IPS DF 4.7 (cell line): ENCODE measurements around the gene TRIM34.
"Not testable (repeated sequence)": the region's sequence is repeated elsewhere in the genome, so short reads cannot be mapped to it uniquely, and the experiment has no call there.

ENCODE experiments used
- DNase-seq: peaks from one replicate; pipeline ENCODE4 v3.0.0-alpha.2; 2013; ENCODE audit warnings: low spot score; ENCODE audit errors: extremely low read depth

Gene TRIM34, protein sequence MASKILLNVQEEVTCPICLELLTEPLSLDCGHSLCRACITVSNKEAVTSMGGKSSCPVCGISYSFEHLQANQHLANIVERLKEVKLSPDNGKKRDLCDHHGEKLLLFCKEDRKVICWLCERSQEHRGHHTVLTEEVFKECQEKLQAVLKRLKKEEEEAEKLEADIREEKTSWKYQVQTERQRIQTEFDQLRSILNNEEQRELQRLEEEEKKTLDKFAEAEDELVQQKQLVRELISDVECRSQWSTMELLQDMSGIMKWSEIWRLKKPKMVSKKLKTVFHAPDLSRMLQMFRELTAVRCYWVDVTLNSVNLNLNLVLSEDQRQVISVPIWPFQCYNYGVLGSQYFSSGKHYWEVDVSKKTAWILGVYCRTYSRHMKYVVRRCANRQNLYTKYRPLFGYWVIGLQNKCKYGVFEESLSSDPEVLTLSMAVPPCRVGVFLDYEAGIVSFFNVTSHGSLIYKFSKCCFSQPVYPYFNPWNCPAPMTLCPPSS

DNA sequence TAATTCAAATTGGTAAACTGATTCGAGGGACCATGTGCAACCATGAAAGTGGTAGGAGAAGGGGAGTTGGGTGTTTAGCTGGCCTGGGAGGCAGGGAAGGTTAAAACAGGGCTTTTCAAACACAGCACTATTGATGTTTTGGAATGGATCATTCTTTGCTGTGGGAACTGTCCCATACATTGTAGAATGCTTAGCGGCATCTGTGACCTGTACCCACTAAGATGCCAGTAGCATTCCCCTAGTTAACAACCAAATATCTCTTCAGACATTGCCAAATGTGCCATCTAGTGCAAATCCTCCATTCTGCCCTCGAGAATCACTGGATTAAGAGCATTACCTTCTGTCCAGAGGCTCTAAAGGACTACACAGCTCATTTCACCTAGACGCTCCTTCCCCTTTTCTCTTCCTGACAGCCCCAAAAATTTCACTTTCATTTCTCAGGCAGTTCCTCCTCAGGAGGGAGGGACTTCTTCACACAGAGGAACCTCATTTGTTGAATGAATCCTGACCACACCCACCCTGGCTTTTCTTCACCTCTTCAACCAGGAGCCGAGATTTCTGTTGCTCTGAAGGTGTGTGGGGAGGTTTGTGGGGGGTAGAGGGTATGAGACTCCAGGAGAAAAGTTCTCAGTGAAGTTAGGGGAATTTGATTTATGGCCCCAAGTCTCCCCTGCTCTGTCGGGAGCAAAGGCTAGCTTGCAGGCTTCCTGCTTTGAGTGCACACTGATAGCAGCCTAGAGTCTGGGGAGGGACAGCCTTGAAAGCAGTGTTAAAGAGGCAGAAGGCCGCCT is at the start of gene TRIM34:
TRIM34 (plus strand) TSS at position 513 of the 791 bp plus-strand sequence. CDS start 7,331 bp downstream, outside the sequence.
- DNase-seq: peak; percentile 60

DNA sequence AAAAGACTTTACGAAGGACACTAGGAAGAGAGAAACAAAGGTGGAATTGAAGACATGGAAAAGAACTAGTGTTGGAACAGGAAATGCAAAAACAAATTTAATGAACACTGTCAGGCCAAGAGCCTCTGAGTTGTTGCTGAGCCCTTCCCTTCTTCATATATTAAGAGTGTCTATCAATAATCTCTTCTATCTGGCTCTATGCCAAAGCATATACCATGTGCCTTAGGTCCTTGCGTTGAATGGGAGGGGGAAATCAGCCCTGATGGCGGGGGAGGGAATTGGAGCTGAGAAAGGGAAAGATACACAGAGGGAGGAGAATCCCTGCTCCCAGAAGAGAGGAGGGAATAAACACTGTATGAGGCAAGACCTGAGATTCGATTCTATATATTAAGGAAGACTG is 49.6 kb upstream of the TRIM34 start:
- DNase-seq: no peak

DNA sequence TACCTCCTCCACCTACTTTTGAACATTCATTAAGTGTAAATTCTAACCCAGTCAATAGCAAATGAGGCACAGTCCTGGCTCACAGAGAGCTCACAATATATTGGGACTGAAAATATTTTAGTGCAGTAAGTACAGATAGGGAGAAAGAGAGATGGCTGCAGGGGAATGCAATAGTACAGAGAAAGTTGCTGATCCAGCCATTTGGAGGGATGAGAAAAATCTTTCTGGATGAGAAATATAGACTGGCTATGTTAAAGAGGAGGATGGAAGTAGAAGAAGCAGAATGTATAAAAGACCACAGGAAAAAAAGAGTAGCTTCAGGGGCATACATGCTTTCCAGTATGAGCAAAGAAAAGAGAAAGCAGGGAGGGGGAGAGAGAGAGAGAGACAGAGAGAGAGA is 47.7 kb upstream of the TRIM34 start:
- DNase-seq: no peak

DNA sequence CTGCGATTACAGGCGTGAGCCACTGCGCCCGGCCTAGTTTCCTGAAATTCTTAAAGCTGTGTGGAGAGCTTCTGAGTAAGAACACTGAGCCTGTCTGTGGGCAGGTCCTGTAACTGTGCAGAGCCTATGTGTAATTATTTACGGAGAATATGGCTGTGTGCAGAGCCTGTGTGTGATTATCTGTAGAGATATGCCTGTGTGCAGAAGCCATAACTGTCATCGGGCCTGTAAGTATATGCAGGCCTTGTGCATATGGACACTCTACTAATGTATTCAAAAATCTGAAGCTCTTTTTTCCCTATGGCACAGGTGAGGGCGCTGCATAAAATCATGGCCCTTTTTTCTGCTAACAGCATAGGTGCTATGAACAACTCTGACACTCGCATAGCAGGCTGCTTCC is 44.2 kb upstream of the TRIM34 start, which contains the start of gene OR52B6:
OR52B6 (plus strand) TSS at position 301 of the 400 bp plus-strand sequence; CDS start at position 301, 0 bp downstream.
- no peak for DNase-seq

DNA sequence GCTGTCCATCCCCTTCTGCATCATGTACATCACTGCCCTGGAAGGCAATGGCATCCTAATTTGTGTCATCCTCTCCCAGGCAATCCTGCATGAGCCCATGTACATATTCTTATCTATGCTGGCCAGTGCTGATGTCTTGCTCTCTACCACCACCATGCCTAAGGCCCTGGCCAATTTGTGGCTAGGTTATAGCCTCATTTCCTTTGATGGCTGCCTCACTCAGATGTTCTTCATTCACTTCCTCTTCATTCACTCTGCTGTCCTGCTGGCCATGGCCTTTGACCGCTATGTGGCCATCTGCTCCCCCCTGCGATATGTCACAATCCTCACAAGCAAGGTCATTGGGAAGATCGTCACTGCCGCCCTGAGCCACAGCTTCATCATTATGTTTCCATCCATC is 43.8 kb upstream of the TRIM34 start:
- no peak for DNase-seq

DNA sequence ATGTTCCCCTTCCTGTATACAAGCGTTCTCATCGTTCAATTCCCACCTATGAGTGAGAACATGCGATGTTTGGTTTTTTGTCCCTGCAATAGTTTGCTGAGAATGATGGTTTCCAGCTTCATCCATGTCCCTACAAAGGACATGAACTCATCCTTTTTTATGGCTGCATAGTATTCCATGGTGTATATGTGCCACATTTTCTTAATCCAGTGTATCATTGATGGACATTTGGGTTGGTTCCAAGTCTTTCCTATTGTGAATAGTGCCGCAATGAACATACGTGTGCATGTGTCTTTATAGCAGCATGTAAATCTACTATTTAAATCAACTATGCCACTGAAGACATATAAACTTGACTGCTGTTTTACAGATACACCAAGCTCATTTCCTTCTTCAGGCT is 40.3 kb upstream of the TRIM34 start:
- not testable (repeated sequence) for DNase-seq

DNA sequence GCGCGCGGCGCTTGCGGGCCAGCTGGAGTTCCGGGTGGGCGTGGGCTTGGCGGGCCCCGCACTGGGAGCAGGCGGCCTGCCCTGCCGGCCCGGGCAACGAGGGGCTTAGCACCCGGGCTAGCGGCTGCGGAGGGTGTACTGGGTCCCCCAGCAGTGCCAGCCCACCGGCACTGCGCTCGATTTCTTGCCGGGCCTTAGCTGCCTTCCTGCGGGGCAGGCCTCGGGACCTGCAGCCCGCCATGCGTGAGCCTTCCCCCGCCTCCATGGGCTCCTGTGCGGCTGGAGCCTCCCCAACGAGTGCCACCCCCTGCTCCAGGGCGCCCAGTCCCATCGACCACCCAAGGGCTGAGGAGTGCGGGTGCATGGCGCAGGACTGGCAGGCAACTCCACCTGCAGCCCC is 34.9 kb upstream of the TRIM34 start:
- DNase-seq: not testable (repeated sequence)

DNA sequence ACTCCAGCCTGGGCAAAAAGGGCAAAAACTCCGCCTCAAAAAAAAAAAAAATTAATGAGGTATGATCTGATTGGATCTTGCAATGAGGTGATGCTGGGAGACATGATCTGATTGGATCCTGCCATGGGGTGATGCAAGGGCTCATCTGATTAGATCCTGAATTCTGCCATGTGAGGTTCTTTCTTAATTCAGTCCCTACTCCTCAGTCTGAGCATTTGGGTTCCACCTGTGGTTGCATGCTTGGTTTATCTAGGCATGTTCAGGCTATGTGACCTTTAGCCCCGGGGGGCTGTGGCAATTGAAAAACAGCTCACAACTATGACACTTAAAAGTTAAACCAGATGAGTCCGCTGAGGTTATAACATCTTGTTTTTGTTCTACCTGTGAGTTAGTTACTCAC is 33.2 kb upstream of the TRIM34 start:
- DNase-seq: no peak

DNA sequence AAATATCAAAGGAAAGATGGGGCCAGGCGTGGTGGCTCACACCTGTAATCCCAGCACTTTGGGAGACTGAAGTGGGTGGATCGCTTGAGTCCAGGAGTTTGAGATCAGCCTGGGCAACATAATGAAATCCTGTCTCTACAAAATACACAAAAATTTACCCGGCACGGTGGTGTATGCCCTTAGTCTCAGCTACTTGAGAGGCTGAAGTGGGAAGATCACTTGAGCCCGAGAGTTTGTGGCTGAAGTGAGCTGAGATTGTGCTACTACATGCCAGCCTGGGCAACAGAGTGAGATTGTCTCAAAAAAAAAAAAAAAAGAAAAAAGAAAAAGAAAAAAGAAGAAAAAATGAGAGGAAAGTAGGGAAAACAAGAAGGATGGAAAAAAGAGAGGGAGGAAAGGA is 32.2 kb upstream of the TRIM34 start:
- no peak for DNase-seq

DNA sequence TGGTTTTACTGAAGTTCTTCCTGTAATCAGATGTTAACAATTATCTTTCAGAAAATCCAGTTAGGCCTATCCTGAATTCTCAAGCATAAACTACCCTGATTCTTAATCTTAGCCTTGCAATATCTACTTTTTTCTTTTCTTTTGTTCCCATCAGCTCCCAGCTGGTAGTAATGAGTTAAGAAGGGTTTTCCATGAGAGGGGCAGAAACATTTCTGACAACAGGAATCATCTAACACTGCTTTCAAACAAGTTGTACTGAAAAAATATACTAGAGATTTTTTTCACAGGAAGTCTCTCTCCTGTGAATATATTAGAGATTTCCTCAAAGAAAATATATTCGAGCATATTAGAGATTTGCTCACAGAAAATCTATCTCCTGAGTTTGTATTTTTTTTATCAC is 31.7 kb upstream of the TRIM34 start:
- DNase-seq: no peak

DNA sequence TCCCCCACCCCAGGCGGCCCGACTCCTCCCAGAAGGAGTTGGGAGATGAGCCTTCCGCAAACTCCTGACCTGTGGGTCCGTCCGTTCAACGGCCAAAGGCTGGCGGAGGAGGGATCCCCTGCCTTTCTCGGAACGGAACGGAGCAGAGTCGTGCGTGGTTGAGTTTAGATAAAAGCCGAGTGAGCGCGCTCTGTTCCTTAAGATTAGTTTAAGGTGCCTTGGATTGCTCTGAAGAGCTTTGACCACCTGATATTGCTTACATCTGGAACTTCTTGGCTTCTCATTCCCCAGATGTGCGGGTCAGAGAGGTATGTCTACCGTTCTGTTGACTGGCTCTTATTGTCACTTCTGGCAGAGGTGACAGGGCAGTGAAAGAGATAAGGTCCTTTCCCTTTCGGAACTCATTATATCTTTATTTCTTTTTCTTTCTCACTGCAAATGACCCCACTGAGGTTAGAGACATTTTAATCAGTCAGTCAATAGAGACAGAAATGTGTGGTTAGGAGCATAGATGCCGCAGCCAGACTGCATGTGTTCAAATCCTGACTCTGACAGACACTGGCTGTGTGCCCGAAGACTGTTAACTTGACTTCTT is 28.1 kb upstream of the TRIM34 start, which contains the start of gene TRIM6:
TRIM6 (plus strand) TSS at position 31 of the 595 bp plus-strand sequence; CDS start at position 292, 261 bp downstream.
- DNase-seq: no peak

DNA sequence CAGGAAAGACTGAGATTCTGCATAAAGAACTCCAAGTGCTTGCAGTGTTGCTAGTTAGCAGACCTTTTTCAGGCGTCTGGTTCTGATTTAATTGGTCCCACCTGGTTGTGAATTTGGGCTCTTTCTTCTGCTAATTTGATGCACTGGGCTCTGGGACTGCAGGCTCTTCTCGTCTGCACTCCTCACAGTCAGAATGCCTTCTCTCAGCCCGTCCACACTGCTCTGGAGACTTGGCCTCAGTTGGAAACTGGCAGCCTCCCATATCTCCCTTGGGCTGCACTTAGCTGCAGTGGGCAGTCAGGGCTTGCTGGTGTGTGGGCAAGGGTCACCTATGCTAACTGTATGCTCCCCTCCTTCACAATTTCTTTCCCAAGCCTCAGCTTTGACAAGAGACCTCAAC is 26.8 kb upstream of the TRIM34 start:
- no peak for DNase-seq

DNA sequence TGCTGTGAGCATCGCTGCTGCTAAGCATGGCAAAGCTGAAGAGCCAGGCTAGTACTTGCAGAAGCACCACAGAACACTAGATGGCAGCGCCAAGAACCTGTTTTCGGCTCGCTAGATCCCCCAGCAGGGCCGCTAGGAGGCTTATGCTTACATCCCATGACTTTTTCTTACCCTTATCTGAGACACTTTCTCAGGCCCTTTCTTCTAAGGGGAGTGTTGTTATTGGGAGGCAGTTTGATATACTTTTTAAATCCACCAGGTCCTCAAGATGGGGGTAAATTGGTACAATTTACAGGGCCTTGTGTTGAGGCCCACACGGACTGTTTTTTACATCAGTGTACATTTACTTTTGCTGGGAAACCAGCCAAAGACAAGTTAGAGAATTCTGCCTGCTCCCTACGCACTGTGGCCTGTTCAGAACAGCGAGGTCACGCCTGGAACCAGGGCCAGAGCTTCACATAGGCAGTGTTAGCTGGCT is 24.4 kb upstream of the TRIM34 start:
- DNase-seq: peak; percentile 68

DNA sequence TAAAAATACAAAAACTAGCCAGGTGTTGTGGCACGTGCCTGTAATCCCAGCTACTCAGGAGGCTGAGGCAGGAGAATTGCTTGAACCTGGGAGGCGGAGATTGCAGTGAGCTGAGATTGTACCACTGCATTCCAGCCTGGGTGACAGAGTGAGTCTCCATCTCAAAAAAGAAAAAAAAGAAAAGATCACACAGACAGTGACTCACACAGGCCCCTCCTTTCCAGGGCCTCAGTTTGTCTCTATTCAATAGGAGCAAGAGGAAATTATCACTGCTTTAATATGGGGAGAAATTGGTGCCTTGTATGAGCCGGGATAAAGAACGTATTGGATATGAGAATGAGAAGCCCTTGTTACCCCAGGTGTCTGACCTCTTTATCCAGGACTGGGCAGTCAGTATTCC is 22.0 kb upstream of the TRIM34 start:
- not testable (repeated sequence) for DNase-seq

DNA sequence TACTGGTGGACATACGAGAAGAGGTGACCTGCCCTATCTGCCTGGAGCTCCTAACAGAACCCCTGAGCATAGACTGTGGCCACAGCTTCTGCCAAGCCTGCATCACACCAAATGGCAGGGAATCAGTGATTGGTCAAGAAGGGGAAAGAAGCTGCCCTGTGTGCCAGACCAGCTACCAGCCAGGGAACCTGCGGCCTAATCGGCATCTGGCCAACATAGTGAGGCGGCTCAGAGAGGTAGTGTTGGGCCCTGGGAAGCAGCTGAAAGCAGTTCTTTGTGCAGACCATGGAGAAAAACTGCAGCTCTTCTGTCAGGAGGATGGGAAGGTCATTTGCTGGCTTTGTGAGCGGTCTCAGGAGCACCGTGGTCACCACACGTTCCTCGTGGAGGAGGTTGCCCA is 21.5 kb upstream of the TRIM34 start:
- DNase-seq: no peak

DNA sequence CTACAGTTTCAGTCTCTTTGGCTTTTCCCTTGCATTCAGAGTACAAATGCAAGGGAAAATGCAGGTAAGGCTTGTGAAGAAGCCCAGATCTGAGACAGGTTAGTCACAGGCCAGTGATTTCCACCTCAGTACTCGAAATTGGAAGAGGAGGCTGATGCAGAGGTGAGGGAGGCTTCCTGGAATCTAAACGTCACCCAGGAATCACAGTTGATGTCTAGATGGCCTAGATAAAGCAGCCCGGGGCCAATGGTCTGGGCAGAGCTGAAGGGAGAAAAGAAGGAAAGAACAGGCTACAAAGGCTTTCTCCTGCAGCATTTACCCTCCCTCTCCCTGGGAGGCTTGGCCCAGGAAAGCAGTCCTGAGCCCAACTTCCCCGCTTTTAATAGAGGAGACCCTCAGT is 19.9 kb upstream of the TRIM34 start:
- no peak for DNase-seq

DNA sequence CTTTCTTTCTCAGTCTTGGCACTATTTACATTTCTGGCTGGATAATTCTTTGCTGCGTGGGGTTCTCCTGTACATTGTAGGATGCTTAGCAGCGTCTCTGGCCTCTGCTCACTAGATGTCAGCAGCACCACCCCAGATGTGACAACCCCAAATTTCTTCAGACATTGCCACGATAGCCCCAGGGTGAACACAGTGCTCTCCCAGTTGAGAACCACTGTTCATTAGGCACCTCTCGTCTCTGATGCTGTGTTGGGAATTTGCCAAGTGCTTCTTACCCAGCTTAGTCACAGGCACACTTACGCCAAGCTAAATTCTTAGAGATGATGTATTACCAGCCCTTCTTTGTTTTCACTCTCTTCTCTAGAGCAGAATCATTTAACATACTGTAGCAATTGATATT is 19.0 kb upstream of the TRIM34 start:
- no peak for DNase-seq

DNA sequence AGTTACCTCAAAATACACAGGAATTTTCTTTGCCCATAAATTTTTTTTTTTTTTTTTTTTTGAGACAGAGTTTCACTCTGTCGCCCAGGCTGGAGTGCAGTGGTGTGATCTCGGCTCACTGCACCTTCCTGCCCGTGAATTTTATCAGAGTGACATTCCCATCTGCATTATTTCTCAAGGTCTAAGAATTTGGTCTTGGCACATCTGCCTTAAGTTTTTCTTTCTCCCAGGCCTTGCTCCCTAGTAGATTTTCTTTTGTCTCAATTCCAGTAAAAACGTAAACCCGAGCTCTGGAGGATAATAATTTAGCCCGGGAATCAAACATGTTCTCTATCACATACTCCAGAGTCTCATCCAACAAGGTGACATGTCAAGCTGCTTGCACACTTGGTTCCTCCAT is 16.0 kb upstream of the TRIM34 start:
- no peak for DNase-seq

DNA sequence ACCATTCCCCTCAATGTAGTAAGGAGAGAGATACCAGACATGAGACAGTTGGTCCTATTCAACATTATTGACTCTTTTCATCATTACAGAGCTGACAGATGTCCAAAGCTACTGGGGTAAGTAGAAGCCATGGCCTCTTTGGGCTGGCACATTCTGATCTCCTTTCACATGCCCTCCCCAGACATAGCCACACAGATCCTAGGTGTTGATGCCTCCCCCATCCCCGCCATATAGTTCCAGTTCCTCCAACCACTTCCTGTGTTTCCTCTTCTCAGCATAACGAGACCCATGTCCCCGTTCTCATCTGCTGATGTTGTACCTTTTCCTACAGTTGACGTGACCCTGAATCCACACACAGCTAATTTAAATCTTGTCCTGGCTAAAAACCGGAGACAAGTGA is 14.4 kb upstream of the TRIM34 start:
- DNase-seq: no peak

DNA sequence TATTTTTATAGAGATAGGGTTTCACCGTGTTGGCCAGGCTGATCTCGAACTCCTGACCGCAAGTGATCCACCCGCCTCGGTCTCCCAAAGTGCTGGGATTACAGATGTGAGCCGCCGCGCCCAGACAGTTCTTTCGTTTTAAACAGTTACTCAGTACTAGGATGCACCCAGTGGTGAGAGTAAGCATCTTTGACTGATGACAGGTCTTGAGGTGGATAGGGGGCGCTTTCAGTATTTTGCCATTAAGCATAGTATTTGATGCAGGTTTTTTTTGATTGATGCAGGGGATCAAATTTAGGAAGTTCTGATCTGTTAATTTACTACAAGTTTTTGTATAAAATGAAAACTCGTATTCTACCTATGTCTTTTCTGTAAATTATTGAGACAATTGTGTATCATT is 13.2 kb upstream of the TRIM34 start:
- no peak for DNase-seq

DNA sequence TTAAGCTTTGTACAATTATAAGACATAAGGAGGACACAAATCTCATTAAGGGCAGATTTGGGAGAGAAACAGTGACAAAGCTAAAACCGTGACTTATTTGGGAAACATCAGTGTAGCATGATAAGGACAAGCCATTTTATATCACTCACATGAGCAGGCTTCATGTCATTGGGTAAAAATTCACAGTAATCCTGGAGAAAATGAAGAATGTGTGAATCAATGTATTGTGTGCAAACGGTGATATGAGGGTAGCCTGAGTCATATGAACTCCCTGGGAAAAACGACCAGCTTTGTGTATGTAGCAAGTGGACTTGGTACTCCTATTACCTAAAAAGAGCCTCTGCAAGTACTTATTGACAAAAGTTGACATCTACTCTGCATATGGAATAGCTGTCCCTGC is 6.0 kb upstream of the TRIM34 start:
- no peak for DNase-seq
